ENCODE measurements around the gene ACBD4.
"Not testable (repeated sequence)": the region's sequence is repeated elsewhere in the genome, so short reads cannot be mapped to it uniquely, and the experiment has no call there.

ACBD4 gene

DNA sequence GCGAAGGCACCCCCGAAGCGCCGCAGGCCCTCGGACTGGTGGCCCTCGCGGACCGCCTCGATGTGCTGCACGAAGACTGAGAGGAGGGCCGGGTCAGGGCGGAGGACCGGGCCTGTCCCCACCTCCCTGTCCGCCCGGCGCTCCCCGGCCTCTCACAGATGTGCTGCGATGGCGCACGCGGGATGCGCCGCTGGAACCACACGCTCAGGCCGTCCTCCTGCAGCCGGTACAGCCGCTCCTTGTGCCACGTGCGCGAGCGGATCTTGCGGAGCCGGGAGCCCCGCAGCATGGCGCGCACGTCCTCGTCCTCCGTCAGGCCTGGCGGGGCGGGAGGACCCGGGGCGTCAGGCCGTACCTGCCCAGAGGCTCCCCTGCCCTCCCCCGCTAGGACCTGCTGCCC lies 14.4 kb upstream of the ACBD4 start:
- DNase-seq: no peak

DNA sequence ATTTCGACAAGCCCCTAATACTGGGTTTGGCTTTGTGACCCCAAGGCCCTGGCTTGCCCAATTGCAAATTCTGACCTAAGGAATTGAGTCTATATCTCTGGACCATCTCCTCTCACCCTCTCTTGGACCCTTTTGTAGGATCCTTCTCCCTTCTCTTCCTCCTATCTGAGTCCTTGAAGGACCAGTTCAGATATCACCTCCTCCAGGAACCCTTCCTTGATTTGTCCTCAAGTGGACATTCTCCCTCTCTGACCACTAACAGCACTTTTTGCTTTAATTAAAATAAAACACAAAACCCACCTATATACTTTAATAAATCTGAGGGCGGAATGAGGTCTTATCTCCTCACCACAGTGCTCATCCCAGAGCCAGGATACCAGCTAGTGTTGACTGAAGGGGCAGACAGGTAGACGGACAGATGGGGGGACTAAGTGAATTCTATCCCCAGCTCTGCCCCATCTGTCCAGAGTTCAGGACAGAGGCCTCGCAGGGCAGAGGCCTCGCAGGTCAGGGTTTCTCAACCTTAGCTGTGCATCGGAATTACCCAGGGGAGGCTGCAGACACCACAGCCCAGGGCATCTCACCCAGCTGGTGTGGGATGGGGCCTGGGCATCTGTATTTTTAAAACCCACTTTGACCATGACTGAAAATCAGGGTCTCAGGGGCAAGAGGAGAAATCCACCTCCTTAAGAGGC lies 12.3 kb upstream of the ACBD4 start:
- DNase-seq: no peak

DNA sequence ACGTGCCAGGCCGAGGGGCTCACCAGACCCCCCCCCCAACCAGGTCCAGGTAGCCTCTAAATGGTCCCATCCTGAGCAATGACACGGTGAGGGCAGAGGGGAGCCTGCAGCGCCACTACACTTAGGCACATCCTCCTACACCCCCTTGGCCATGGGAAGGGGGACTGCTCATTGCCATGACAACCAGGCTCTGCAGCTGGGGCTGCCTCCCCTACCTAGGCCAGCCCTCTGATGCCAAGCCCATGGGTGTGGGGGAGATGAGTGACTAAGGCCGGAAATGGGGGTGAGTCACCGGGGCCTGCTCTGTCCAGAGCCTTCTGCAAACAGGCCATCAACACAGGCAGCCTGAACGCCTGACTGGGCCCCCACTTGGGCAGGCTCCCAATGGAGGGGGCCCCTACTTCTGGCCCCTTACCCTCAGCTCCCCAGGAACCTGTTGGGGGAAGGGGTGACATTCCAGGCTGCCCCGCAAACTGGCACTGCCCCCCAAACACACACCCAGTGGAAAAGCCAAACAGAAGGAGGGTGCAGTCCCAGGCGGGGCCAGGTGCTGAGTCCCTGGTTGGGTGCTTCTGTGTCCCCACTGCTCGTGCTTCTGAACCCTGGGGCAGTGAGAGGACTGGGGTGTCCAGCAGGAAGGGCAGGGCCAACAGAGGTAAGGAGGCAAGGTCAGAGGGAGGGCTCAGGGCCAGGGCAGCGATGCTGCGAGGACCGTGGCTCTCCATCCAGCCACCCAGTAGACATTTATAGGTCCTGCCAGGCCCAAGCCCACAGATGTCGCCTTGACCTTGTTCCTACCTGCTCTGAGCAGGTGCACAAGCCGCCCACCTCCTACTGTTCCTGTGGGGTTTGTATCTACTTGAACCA lies 11.3 kb upstream of the ACBD4 start:
- DNase-seq: no peak

DNA sequence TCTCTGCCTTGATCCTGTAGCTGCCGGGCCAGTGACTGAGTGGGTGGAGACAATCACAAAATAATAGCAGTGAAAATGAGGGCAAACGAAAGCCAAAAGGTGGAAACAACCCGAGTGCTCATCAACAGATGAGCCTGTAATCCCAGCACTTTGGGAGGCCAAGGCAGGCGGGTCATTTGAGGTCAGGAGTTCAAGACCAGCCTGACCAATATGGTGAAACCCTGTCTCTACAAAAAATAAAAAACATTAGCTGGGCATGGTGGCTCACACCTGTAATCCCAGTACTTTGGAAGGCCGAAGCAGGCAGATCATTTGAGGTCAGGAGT lies 10.7 kb upstream of the ACBD4 start:
- DNase-seq: not testable (repeated sequence)

DNA sequence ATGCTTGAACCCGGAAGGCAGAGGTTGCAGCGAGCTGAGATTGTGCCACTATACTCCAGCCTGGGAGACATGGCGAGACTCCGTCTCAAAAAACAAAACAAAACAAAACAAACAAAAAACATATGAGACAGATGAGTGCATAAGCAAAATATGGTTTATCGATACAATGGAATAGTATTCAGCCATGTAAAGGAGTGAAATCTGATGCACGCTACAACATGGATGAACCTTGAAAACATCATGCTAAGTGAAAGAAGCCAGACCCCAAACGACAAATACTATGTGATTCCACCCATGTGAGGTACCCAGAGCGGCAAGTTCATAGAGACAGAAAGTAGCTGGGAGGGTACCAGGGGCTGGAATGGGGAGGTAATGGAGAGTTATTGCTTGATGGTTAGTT lies 10.0 kb upstream of the ACBD4 start:
- no peak for DNase-seq

DNA sequence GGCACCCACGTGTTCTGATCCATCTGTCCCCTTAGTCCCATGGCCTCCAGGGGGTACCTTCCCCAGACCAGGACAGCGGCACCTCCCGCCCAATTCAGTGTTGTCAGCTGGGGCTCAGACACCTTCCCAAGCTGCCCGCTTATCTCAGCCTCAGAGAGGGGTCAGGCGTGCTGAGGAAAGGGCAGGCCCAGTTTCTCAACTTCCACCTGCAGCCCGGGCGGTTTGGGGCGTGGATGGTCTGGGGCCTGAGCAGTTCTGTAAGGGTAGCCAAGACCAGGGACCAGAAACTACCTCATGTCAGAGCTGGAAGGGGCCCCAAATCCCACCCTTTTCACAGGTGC lies 8.3 kb upstream of the ACBD4 start:
- DNase-seq: no peak

DNA sequence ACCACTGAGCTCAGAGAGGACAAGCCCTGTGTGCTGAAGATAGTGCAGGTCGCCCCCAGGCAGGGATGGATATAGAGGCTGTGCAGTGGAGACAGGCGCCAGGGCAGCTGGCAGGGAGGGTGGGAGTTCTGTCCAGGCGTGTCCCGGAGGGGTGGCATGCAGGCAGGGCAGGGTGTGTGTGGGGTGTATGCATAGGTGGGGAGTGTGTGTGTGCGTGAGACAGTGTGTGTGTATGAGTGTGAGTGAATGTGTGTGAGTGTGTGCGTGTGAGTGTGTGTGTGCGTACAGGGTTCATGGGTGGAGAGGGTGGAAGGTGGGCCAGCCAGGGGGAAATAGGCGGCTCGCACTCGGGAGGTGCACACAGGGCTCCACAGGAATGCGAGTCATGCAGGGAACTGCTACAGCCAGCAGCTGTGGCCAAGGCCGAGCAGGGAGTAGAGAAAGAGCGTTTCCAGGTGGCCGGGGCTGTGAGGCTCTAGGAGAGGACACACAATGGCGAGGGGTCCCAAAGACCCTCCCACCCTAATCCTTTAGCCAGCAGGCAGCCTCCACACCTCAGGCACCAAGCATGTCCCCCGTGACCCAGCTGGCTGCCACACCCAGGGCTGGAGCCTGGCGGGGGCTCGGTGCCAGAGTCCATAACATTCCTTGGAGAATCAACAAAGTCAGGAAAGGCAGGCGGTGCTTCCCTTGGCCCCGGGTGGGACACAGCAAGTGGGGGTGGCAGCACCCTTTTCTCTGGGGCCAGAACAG lies 7.8 kb upstream of the ACBD4 start:
- no peak for DNase-seq

DNA sequence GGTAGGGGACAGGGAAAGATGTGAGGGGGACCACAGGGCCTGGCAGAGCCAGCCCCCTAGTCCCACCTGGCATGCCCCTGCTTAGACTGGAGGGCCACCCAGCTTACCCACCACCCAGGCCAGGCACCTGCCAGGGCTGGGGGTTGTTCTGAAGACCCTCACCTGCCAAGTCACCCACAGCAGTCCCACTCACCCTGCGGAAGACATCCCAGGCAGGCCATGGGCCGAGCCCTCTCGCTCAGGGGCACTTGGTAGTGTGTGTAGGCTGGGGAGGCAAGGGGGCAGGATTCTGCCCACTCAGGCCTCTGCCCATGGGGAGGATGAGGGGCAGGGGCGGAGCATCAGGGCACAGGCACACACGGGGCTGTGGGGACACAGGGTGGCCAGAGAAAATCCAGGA lies 7.2 kb upstream of the ACBD4 start:
- DNase-seq: no peak

DNA sequence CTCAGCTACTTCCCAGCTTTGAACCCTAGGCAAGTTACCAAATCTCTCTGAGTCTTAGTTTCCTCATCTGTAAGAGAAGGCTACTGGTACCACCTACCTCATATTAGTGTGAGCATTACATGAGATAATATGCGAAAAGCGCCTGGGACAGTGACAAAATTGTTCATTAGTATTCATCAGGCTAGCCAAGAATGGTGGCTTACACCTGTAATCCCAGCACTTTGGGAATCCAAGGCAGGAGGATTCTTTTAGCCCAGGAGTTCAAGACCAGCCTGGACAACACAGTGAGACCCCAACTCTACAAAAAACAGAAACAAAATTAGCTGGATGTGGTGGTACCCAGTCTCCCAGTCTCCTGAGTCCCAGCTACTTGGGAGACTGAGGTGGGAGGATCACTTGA lies 6.5 kb upstream of the ACBD4 start:
- DNase-seq: no peak

DNA sequence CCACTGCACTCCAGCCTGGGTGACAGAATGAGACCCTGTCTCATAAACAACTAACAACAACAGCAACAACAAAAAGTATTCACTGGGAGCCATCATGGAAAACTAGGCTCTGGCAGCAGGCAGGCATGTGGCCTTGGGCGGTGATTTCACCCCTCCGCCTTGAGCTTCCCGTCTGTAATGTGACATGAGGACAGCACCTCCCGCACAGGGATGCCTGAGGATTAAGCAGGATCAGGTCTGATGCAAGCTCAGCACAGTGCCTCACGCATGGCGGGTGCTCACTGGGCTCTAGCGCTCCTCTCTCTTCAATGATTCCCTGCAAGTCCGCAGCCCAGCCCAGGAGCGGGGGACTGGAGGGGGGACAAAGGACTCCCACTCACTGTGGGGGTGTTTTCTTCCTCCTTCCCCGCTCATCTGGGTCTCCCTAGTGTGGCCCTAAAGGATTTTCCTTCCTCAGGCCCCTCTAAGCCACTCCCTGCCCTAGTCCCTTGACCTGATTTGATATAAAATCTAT lies 6.0 kb upstream of the ACBD4 start:
- DNase-seq: no peak

DNA sequence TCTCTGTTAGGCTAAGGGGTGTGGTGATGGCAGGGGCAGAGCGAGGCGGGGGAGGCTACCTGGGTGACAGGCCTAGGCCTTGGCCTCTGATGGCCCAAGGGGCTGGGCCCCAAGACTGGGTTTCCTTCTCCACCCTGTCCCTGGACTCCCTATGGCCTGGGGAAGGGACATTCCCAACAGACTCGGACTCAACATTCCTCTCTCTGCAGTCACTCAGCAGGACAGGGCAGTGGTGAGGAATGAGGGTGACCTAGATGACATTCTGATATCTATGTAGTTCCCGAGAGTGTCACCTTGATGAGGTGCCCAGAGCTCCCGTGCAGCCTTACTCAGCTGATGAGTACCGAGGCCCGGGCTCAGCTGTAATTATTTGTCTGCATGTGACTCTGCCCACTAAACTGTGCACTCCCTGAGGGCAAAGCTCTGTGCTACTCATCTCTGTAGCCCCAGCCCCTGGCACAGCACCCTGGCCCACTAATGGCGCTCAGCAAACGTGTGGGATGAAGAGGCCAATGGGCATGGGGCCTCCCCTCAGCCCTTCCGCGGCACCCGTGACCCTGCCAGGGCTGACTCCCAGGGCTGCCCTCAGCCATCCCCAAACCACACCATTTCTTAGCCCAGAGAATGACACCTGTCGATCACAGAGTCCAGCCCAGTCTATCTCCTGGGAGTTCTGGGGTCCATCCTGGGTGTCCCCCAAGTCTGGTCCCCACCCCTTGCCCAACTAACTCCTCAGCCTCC lies 5.4 kb upstream of the ACBD4 start:
- DNase-seq: no peak

DNA sequence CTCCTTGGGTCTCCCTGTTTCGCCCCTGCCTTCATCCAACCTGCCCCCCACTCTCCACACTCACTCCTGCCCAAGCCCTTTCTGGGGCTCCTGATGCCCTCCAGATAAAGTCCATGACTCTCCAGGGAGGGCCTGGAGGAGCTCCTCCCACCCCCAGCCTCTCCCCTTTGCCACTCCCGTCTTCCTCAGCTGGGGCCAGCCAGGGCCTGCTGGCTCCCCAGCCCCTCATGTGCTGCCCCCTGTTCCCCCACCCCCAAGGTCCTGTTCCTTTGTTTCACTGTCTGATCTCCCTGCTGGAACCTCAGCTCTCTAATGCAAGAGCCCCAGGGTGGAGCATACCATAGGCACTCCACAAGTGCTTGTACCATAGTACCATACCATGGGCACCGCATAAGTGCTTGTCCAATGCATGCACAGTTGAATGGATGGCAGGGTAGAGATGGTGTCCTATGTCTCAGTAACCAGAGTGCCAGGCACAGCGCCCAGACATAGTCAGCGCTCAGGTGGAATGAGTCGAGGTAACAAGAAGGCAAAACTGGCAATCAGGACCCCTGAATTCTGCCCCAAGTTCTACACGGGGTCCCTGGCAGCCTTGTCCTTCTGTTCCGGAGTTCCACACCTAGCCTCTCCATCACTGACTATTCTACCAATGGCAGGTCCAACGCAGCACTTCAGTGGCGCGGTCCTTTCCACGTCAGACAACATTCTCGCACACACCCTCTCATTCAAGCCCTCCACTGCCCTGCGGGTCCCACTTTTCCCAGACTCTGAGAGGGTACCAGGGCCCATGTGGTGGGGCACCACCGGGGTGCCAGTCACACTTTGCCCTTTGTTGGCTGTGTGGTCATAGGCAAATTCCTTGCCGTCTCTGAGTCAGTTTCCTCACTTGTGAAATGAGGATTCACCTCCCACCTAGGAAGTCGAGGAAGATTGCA lies 4.5 kb upstream of the ACBD4 start:
- DNase-seq: no peak

DNA sequence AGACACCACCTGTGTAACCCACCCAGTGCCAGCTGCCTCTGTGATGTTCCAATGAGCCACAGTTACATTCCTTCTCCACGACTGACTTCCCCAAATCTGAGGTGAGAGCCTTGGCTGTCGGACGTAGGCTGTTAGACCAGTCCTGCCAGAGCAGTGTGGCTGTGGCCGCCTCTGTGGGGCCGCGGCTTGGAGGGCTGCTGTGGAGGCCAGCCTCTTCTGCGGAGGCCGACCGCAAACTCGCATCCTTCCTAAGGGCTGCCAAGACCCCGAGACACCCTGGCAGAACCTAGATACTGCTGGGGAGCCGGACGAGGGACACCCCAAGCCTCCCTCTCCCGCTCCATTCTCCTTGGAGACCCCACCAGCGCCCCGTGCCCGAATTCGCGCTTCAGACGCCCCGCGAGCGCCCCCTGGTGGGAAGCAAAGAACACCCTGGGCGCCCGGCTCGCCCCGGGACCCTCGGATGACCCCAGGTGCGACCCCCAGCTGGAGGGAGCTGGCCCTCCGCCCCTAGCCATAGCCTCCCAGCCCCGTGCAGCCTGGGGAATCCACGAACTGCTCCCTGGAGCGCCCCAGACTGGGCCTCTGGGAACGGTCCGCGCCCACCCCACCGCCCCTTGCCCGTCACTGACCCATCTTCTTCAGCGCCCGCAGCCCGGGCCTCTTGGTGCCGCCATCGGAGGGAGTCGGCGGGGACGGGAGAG lies 3.7 kb upstream of the ACBD4 start:
- DNase-seq: no peak

DNA sequence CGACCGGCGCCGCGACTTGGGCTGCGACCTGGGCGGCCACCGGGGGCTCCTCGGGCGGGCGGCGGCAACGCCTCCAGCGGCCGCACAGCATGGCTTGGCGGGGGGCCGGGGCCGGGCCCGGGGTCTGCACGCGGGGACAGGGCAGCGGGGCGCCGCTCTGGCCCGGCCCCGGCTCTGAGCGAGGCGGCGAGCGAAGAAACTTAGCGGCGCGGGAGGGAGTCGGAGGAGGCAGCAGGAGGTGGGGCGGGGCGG lies 3.2 kb upstream of the ACBD4 start, which contains the start of gene PLCD3:
TSS of gene PLCD3 (minus strand) at position 196 of the 252 bp plus-strand sequence. CDS start at position 91, 105 bp downstream.
- DNase-seq: no peak

DNA sequence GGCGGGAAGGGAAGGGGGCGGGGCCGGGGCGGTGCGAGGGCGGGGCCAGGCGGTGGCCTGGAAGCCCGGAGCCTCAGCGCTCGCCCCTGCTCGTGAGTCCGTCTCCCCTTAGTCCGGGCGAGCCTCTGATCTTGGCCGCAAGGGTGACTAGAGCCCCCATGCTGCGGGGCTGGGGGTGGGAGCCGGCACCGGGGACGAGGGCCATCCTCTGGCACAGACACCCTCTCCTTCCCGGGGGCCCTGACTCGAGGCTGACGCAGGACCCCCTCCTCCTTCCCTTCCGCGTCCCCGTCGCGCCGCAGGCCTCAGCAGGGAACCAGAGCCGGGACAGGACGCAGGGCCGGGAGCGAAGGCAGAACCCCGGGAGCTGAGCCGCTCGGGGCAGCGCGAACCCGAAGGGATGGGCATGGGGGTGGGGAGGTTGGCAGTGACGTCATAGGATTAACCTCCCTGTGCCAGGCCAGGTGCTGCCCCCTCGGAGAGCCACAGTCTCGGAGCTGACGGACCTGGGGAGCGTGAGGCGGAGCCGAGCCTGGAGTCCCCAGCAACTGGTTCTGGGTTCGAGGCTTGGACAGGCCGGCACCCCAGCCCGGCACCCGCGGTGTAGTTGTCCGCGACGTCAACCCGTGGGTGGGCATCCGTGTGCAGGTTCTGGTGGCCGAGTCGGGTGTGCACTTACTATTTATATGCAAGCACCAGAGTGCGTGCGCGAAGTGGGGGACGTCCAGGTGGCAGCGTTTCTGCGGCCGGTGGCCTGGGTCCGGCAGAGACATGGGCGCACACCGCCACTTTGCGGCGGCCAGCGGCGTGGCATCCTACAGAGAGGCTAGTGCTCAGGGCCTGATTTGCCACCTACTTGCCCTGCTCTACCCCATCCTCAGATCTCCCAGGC lies 2.7 kb upstream of the ACBD4 start:
- no peak for DNase-seq

DNA sequence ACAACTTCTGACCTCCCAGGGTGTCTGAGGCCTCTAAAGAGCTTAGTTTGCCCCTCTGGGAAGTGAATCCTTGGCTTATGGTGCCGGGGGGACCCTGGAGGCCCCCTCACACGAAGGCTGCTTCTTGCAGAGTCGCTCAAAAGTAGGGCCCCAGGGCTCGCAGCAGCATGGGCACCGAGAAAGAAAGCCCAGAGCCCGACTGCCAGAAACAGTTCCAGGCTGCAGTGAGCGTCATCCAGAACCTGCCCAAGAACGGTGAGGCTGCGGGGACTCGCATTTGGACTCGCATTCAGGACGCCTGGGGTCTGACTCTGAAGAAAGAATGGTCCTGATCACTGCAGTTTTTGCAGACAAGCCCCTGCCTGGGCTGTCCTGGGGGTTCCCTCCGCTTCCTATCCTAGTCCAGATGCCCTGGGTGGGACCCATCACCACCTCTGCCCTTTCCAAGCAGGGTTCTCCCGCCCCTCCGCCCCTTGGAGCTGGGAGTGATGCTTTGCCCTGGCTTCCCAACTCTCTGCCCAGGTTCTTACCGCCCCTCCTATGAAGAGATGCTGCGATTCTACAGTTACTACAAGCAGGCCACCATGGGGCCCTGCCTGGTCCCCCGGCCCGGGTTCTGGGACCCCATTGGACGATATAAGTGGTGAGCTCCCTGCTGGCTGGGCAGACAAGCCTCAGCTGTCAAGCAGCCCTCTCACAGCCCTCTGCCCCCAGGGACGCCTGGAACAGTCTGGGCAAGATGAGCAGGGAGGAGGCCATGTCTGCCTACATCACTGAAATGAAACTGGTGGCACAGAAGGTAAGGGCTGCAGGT lies 698 bp downstream of the ACBD4 start:
- DNase-seq: no peak

DNA sequence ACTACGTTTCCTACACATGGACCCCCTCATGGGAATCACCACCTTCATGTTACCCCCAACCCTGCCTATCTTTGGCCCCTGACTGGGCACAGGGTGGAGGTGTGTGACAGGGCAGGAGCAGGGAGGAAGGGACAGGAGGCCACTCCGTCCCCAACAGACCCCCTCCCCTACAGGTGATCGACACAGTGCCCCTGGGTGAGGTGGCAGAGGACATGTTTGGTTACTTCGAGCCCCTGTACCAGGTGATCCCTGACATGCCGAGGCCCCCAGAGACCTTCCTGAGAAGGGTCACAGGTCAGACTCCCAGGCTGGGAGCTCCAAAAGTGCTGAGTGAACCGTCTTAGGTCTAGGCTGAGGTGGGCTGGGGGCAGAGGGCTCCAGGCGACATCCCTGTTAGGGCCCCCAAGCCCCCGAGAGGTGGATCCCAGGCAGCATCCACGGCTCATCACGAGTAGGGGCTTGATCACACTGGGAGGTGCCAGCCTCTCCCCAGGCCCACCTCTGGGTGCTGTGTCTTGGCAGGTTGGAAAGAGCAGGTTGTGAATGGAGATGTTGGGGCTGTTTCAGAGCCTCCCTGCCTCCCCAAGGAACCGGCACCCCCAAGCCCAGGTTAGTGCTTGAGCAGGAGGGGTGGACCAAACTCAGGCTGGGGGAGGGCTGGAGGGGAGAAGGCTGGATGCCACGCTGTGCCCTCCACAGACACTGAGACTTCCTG lies 1.5 kb downstream of the ACBD4 start:
- no peak for DNase-seq

DNA sequence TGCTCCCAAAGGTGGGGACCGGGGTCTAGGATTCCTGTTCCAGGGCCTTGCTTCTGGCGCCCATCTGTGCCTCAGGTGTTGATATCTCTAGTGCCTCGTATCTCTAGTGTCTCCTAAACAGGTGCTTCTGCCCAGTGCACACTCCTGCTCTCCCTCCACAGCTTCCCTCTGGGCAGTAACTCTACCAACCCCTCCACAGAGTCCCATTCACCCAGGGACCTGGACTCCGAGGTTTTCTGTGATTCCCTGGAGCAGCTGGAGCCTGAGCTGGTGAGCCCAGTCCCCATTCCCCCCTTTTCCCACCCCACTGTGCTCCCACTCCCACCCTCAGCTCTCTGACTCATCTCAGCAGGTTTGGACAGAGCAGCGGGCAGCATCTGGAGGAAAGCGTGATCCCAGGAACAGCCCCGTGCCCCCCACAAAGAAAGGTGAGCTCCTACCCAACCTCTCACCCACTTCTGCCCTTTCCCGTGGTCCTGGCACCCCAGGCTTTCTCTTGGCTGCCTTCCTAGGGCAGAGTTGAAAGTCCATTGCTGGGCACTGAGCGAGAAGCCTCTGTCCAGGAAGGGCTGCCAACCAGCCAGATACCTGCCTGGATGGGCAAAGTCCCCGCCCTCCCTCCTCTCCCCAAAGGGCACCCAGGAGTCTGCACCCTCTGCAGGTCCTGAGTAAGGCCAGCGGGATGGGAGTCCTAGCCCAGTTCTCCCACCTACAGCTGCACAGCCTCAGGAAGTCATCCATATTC lies 2.2 kb downstream of the ACBD4 start:
- no peak for DNase-seq

Measured in NCI-H2029 treated with DMSO at 0.1 percent for 48 hours (cell line).